ENCODE data around the gene SART3.

DNA sequence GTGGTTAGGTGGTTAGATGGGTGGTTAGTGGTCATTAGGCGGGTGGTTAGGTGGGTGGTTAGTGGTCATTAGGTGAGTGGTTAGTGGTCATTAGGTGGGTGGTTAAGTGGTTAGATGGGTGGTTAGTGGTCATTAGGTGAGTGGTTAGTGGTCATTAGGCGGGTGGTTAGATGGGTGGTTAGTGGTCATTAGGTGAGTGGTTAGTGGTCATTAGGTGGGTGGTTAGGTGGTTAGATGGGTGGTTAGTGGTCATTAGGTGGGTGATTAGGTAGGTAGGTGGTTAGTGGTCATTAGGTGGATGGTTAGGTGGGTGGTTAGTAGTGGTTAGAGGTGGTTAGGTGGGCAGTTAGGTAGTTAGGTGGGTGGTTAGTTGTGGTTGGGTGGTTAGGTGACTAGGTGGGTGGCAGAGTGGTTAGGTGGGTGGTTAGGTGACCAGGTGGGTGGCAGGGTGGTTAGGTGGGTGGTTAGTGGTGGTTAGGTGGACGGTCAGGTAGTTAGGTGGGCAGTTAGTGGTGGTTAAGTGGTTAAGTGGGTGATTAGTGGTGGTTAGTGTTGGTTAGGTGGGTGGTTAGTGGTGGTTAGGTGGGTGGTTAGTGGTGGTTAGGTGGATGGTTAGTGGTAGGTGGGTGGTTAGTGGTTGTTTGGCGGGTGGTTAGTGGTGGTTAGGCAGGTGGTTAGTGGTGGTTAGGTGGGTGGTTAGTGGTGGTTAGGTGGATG is 44.9 kb upstream of the SART3 start:
- TF ChIP-seq, protein P1, sequence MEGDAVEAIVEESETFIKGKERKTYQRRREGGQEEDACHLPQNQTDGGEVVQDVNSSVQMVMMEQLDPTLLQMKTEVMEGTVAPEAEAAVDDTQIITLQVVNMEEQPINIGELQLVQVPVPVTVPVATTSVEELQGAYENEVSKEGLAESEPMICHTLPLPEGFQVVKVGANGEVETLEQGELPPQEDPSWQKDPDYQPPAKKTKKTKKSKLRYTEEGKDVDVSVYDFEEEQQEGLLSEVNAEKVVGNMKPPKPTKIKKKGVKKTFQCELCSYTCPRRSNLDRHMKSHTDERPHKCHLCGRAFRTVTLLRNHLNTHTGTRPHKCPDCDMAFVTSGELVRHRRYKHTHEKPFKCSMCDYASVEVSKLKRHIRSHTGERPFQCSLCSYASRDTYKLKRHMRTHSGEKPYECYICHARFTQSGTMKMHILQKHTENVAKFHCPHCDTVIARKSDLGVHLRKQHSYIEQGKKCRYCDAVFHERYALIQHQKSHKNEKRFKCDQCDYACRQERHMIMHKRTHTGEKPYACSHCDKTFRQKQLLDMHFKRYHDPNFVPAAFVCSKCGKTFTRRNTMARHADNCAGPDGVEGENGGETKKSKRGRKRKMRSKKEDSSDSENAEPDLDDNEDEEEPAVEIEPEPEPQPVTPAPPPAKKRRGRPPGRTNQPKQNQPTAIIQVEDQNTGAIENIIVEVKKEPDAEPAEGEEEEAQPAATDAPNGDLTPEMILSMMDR (conservative IDR thresholded peaks at IDR 0.05 in 1 of 2, IDR thresholded peaks at IDR 0.05 in 1 of 2; ENCODE audit: extremely low read depth in 1 of 2, insufficient read depth in 1 of 2, low read depth in 1 of 2, low read length in 2 of 2): no peak
- no peak for TF ChIP-seq EZH2 (IDR thresholded peaks at IDR 0.05; ENCODE audit: borderline replicate concordance, low read length)
